Stimulated activated CD8-positive, alpha-beta memory T cell treated with anti-CD3 and anti-CD28 coated beads, Interleukin-7, amount 100 ng/mL, for 4 hours (primary cell): ENCODE data around the gene CDH13.

Experiments used
- DNase-seq, 2 donors: peaks; one replicate each; pipeline ENCODE4 v3.0.0-alpha.2; 2020; ENCODE audit warnings: low read depth in 2 of 2

CDH13 gene

DNA sequence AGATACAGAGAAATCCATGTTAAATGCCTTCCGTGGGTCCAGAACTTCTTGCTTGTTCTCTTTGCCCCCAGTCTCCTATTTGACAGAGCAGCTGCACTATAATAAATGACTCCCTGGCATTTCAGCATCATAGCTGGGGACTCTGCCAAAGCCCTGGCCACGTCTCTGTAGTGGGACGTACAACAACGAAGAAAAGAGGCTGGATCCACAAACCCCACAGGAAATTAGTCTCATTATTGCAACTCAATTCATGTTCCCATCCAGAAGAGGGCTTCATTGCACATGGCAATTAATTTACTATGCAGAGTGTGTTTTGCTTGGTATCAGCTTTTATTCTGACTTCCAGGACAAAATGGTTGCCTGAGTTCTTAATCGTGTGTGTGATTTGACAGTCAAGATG lies 121.3 kb downstream of the CDH13 start:
- no peak for DNase-seq

DNA sequence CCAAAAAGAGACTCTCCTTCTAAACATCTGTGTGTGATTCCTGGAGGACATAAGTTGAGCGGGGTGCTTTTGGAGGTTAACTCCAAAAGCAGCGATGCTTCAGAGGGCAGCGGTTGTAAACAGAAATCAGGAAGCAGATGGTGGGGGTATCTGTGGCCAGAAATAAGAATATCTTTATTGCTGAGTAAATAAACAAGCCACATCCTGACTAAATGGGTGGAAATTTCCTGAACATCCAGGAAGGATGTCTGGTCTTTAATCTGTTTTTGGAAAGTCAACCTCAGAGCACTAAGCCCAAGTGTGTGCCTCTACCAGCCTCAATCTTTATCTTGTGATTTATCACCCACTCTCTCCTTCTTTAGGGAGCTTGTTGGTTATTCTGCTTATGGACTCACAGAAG lies 123.3 kb downstream of the CDH13 start:
- no peak for DNase-seq

DNA sequence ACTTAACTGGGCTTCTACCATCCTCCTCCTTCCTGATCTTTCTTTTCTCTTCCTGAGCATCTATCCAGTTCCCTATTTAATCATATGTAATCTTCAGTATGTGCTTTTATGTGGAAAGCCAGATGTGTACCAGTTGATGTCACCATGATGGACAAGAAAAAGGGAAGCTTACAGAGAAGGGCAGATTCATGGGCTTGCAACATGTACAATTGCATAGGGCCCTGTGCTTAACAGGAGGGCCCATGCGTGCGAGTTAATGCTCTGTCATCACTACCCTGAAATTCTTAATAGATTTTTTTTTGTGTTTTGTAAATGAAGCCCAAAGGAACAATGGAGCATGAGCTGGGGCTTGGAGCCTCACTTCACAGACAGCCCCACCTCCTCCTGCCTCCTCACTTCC lies 124.3 kb downstream of the CDH13 start:
- no peak for DNase-seq

DNA sequence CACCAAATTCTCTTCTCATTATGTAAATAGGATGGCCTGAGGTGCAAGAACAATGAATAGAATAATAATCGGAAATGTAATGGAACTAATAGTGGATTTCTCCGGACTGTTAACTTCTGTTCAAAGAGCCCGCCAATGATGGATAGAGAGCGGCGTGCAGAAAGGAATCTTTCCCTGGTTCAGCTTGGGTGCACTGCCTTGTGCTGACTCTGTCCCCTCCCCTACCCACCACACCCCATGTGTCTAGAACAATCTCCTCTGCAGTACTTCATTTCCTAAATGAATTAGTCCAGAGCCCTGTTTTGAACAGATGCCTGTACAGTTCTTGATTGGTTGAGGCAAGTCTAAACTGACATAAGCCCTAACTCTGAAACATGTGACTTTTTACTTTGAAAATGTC lies 125.4 kb downstream of the CDH13 start:
- DNase-seq: no peak

DNA sequence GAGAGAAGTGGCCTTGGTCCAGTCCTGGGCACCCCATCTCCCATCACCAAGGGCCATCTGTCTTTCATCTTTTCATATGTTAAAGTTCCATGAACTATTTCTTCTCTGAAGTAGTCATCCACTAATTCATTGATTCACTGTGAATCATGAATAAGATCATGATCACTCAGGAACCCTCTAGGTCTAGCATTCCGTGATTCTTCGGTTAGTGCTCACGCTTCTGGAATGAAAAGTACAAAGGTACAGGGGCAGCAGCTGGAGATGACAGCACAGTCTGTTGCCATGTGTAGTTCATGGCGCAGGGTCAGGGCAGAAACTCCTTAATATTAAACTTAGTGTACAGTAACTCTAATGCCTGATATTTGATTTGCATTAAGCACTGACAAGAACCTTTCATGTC lies 127.1 kb downstream of the CDH13 start:
- no peak for DNase-seq

DNA sequence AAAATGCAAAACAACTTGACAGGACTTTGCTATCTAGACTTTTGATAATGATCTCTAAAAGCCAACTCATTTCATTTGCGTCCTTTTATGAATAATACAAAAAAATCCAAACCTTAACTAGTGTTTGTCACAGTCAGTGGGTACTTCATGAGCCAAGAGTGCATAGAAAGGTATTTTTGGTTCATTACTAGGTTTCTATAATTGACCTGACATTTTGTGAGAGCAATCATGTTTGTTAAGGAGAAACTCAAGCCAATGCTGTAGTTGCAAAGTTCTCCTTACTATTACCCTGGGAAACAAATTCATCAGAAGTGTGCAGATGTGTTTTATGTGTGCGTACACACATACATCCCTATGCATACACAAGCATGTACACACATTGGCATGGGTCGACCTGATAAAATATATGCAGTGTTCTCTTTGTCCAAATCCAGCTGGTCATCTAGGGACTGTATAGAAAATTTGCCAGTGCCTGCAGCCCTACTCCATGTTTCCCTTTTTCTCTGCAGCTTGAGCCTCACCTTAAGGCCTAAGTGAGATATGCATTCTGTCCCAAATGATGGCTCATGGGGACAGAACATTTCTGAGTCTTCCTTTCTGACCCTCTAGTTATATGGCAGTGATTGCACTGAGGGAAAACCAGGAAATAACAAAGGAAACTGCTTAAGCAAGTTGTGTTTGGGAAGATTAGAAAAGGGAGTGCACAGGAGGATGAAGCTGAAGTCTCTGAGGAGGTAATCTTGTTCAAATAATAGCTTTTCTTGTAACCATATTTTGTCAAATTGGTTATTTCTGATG lies 128.1 kb downstream of the CDH13 start:
- DNase-seq: no peak

DNA sequence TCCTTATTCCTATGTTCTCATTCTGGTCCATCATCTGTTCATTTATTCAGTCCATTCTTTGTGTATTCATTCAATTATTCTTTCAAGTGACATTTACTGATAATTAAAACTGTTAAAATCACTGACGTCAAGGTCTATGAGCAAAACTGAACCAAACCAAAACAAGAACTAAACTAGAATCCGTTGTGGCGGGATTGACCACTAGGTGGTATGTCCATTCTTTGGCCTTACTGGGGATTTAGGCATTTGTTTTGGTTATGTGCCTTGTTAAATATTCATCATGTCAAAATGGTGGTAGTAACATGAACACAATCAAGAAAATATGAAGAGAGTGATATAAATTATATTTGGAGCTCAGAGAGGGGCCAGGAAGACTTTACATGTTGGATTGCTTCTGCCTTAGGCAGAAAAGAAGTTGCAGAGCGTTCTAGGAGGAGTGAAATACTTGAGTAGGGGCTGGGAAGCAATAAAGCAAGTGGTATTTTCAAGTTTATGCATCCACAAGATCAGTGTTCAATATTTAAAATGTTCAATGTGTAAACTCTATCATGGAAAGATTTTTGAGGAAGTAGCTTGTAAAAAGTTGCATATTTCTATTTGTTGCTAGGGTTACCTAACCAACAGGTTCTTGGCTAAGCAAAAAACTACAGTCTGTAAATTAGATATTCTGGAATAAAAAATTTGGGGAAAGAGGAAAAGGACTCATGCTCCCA lies 129.0 kb downstream of the CDH13 start:
- no peak for DNase-seq

DNA sequence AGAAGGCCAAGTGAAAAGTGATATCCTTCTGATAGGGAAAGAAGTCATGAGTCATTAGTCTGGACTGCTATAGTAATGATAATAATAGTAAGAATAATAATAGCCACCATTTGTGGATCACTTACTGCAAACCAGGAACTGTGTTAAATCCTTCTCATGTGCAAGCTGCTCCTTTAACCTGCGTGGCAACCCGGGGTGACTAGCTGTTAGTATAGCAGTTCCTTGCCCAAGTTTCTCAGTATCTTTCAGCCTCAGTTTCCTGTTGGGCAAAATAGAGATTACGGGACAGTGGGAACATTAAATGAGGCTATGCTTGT lies 129.5 kb downstream of the CDH13 start:
- no peak for DNase-seq

DNA sequence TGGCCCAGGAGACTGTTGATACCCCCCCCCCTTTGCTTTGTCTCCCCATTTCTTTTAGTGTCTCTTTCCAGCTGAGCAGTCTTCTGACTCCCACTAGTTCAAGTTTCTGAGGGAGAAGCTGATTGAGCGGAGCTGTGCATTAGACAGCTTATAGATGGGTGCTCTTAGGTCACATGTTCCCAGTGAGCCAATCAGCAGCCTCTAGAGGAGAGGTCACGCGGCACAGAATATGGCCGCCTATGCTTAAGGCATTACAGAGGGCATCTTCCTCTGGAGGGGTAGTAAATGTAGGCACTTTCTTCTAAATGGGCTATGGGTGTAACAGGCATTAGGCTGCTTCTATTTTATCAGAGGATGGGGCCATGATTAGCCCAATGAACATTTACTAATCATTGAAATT lies 131.6 kb downstream of the CDH13 start:
- no peak for DNase-seq

DNA sequence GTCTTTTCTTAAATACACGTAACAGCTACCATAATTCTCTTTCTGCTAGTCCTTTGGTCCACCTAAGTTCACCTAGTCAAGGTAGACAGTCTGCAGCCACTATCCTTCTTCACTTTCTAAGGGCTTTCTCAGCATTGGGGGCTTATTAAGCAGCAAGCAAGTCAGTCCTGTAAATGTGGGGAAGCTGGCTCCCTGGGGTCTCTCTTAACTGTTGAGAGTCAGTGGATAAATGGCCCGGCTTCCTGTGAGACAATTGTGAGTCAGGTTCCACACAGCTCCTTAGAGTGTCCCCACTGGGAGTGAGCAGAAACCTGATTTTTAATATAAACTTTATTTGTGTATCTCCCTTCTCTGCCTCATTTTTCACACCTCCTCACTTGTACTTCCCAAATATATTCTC lies 132.1 kb downstream of the CDH13 start:
- no peak for DNase-seq

DNA sequence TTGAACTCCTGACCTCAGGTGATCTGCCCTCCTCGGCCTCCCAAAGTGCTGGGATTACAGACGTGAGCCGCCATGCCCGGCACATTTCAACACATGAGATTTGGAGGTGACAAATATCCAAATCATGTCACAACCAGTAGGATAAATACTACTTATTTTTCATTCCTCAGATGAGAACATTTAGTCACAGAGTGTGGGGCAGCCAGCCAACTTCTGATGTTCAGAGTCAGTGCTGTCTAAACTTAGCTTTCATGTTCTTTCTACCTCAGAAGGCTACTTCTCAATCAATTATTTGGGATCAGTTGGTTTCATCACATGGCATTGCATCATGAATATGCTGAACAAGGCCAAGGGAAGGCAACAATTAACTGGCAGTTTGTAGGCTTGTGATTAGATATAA lies 134.5 kb downstream of the CDH13 start:
- no peak for DNase-seq

DNA sequence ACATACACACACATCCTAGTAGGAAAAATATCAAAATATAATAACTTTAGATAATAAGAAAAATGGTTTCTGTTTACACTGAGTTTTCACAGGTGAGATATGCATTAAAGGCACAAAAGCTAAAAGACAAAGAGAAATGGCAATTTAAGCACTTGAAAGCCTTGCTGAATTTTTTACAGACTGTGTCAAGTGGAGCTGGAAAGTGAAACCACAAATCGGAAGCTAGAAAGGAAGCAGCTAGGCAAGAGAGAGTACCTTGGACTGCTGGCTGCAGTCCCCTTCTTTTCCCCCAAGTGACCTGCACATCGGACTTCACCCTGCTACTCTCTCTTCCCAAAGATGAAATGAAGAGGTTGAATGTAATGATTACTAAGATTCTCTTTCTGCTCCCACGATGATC lies 135.1 kb downstream of the CDH13 start:
- no peak for DNase-seq

DNA sequence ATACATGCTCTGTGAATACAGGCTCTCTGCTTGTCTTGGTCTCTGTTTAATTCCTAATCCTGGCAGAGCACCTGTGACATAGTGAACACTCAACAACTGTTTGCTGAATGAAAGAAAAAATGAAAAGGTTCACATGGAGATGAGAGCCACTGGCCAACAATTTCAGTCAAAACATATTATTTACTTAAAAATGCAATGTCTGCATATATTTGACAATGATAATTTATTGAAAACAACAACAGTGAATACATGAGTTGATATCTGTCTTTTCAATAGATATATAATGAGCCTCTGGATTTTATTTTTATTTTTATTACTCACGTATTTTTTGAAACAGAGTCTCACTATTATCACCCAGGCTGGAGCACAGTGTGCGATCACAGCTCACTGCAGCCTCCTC lies 136.6 kb downstream of the CDH13 start:
- no peak for DNase-seq

DNA sequence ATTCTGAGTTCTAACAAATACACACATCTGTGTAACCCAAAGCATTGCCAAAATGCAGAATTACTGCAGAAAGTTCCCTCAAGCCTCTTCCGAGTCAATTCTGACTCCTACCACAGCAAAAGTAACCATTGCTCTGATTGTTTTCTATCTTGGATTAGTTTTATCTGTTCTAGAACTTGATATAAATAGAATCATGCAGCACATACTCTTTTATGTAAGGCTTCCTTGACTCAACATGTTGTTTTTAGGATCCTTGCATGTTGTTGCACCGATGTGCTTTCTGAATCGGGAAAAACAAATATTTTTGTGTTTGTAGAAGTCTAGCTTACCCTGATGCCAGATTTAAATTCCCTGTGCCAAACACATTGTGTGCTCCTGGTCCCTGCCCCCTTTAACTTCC lies 140.4 kb downstream of the CDH13 start:
- no peak for DNase-seq

DNA sequence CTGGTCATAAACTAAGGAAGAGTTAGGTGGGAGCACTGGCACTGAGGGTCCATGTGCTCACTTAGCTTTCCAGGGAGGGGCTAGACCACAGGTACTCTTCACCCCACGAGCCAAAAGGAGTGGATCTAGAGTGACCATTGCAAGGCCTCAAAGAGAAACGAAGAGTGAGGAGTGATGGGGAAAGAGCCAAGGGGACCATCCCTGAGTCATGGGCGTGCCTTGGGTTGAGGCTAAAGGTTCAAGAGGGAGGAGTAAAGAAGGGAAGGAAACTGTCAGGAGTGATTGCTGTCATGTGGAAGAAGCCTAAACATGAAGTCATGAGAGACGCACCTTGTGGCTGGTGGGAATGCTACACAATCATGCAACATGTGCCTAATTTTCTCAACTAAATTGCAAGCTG lies 141.0 kb downstream of the CDH13 start:
- DNase-seq: no peak

DNA sequence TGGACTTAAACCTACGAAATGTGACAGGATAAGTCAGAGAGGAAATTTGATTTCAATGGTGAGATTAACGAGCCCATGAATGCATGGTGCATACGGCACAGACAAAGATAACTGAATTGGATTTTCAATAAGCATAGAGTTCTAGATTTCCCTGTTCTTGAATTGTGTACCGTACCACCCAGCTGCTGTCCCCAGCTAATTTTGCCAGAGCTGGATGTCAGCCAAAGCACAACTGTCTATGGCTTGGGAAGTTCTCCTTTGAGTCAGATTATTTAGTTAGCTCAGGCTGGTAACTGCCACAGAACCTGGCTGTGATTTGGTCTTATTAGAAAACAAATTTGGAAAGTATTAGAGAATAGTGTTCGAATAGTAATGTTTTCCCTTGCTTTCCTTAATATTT lies 143.1 kb downstream of the CDH13 start:
- no peak for DNase-seq

DNA sequence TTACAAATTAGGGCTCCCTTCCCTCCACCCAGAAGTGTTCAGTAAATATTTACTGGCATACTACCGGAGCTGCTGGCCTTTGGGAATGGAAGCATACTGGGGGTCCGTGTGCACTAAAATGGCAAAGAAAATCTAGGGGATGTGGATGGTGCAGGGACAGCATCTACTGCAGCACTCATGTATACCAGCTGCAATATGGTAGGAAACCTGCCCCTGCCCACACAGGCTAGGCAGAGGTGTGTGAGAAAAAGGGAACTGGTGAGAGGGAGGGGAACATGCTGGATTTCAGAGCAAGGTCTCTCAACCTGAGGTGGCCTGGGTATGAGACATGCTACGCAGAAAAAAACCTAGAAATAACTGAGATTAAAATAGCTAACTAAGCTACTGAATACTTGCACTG lies 145.4 kb downstream of the CDH13 start:
- DNase-seq: no peak

DNA sequence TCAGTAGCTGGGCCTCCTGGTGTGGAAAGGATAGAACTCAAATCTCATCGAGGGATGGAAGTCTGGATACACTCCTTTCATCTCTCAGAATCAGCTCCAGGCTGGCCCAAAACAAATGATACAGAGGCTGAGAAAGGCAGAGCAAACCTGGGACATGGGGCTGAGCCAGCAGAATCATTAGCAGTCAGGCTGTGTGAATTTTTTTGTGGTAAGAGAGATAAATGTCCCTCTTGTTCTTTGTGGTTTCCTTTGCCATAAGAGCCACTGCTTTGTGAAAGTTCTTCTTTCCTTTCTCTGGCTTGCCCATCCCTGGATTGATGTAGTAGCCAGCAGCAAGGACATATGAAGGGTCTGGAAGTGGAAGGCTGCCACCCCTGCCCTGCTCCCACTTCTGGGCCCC lies 146.2 kb downstream of the CDH13 start:
- DNase-seq: no peak

DNA sequence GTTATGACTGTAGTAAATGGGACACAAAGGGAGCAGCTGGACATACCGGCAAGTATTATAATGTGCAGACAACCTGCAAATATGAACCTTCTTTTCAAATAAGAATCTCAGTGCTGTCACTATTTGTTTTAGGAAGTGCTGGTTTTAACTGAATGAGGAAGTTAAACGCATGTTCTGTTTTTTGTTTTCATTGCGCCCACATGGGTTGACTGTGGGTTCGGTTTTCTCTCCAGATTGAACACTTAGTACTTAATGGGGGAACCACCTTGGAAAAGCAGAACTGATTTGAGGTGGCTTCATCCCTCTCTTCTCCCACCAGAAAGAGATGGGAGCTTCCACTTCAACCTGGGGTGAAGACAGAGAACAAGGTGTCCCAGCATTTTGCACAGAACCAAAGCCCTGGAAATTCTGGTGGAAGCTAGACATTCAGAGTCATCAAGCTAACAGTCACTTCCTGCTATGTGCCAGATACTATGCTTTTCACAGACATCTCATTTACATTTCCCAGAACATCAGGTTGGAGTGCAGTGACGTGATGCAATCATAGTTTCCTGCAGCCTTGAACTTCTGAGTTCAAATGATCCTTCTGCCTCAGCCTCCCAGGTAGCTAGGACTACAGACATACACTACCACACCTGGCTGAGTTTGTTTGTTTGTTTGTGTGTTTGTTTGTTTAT lies 149.8 kb downstream of the CDH13 start:
- DNase-seq: no peak

DNA sequence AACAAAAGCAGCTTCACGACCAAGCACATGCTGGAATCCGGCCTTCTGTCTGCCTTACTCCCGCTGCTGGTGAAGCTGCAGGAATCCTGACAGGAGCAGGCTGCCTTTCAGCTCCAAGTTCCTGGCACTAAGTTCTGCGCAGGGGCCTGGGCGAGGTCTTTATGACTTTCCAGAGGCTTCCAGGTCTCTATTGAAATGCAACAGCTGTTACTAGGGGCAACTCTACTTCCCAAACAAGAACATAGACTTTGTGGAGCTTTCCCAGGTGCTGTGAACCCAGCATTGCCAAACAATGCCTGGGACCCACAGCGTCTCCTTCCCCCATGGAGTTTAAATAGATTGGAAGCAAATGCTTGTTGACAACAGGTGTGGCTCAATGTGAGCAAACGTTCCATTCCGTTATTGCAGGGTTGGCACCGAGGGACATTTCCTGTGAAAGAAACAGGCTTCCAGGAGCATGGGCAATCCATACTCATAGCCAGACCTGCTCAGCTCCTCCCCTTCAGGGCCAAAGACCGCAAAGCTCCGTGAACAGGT lies 156.0 kb downstream of the CDH13 start:
- no peak for DNase-seq

DNA sequence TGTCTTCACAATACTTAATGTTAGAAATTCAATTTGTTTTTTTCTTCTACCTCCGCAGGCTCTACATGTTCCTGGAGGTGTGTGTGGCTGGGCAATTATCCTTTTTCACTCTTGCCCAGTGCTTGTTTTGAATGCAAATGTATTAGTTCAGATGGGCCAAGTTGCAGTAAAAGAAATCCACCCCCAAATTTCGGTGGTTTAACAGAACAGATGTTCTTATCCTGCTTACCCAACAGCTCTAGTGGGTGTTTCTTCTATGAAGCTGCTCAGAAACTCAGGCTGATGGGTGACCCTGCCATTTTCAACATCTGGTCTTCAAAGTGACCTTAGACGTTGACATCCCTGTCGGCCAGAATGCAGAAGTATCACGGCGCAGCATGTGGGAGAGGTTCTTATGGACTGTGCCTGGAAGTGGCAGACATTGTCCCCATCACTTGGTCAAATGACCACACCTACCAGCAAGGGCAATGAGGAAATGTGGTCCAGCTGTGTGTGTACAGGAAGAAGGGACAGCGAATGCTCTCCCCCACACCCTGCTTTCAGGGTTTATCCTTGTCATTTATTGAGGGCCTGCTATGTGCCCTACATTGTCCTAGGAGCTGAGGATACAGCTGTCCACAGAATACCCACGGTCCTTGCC lies 157.3 kb downstream of the CDH13 start:
- DNase-seq: no peak

DNA sequence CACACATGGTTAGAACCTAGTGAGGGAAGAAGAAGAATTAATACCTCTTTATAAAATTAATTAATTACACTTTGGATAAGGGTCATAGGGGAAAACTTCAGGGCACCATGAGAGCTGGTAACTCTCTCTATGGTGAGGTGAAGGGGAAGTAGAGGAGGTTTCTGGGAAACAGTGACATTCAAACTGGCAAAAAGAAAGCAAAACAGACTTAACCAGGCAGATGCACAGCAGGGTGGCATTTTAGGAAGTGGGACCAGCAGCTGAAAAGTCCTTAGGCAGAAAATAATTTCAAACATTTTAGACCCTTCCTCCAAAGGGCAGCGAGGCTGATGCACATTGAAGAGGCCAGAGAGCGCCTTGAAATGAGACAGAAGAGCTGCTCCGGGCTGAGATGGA lies 157.8 kb downstream of the CDH13 start:
- DNase-seq: no peak
